HG02943 (cell line): ENCODE data around the gene TDP2.
"Not testable (repeated sequence)": the region's sequence is repeated elsewhere in the genome, so short reads cannot be mapped to it uniquely, and the experiment has no call there.

Experiments used
- ATAC-seq: cut with Tn5 transposase; IDR thresholded peaks from one replicate; pipeline ENCODE4 v1.9.1; 2021; ENCODE audit warnings: mild to moderate bottlenecking, low read depth, moderate library complexity; ENCODE audit not compliant: unreplicated experiment

The TDP2 gene, protein sequence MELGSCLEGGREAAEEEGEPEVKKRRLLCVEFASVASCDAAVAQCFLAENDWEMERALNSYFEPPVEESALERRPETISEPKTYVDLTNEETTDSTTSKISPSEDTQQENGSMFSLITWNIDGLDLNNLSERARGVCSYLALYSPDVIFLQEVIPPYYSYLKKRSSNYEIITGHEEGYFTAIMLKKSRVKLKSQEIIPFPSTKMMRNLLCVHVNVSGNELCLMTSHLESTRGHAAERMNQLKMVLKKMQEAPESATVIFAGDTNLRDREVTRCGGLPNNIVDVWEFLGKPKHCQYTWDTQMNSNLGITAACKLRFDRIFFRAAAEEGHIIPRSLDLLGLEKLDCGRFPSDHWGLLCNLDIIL

GRCh38 chr6:24666641-24667377 is at the start of gene TDP2, which contains the start of gene ACOT13:
Gene TDP2, minus strand, starts transcription at chr6:24666899. Its CDS starts 37 bp downstream, at chr6:24666862.
Gene ACOT13, plus strand, starts transcription at chr6:24667077. Its CDS starts 187 bp downstream, at chr6:24667264.
- peak; percentile 95 for ATAC-seq

- ATAC-seq: no peak
These were observed 44.0 kb upstream of the TDP2 start for GRCh38 chr6:24710519-24711303.

DNA sequence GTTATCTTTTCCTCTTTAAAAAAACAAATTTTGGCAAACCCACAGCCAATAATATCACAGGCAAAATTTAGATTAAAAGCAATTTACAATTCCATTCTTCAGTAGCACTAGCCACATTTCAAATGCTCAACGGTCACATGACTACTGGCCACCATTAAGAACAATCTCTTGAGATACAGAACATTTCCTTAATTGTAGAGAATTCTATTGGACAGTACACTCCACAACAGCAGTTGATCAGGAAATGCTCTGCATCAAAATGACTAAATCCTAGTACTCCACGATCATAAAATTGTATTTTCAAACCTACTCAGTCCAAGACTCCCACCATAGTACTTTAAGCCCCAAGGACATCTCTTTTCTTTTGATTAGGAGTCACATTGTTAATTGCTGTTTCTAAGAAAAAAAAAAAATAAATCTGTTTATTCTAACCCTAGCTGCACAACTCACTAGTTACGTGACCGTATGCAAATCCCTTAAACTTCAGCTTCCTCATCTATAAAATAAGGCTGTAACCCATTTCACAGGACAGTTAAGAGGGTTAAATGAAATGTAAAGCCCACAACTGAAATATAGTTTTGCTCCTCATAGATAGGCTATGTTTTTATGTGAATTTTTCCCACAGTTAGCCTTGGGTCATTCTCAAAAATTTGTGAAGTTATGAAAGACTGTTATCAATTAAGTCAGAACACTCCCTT is 42.5 kb upstream of the TDP2 start:
- no peak for ATAC-seq

GRCh38 chr6:24708612-24709011 is 41.9 kb upstream of the TDP2 start:
- no peak for ATAC-seq

DNA sequence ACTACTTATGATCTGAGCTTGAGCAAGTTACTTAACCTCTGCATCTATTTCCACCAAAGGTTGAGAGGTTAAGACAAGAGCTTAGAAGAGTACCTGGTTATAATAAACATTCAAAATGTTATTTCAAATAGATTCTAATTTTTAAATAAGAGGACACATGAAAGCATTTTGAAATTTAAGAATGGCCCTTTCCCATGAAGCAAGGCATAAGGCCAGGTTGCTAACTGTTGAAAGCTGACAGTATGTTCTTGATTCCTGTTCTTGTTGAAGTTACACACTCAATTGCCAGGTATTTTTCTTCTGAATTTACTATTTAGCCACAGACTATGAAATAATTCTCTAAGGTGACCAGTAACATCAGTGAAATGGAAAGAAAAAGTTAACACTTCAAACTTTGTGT is 37.8 kb upstream of the TDP2 start:
- no peak for ATAC-seq

DNA sequence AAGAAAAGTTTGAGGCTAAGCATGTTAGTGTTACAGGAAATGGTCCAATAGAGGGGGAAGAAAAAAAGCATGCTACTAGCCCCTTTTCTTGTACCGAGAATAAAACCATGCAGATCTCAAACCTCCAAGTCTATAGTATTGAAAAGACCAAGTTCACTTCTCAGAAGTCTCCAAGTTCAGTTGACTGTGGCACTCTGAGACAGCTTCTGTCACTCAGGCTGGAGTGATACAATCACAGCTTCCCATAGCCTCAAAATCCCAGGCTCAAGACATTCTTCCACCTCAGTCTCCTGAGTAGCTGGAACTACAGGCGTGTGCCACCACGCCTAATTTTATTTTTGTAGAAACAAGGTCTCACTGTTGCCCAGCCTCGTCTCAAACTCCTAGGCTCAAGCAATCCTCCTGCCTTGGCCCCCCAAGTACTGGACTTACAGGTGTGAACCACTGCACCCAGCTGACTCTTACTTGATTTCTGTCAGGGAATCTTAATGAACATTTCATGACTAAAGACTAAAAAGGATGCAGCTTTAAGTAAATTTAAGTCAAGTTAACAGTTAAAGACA is 36.1 kb upstream of the TDP2 start:
- ATAC-seq: no peak

DNA sequence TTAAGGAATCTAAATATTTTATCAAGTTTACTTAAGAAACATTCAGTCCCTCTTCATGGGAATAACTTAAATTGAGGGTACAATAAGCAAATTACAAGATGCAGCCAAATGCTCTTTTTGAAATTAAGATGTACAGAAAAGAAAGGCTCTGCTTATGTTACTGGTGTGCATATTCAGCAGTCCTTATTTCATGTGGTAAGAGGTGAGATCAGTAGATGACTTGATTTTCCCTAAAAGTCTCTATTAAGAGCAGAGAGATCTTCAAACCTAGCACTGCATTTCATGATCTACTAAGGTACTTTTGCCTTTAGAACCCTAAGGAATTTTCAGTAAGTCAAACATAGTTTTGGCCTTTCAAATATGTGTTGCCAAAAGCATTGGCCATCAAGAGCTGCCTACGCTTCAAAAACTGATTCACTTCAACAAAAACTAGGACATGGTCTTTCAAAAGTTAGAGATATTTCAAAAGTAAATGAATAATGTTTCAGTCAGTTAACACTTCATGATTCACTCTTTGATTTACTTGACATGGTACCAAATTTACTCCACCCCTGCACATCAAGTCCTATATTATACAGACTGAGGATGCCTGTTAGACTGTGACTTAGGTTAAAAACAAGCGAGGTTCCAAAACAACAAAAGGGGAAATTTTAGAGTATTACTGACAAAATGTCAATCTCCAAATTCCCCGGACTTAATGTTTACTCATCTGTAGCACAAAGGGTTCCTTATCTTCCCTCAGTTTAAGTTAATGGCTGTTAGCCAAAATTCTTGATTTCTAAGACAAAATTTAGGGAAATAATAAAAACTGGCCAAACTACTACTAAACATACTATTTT is 33.0 kb upstream of the TDP2 start:
- no peak for ATAC-seq

DNA sequence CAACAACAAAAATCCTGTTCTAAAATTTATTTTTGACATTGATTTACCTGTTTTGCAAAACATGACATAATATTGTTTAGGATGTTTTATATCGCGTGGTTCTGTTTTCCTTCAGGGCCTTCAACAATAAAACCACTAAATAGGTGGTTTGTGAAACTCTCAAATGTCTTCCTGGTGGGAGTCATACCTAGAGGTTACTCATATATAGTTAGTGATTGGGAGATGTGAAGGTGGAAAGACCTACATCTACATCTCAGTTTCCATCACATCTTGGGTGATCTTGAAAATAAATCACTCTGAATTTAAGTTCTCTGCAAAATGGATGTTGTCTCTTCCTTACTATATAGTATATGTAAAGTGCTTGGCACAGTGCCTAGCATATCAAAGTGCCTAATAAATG is 29.4 kb upstream of the TDP2 start:
- no peak for ATAC-seq

DNA sequence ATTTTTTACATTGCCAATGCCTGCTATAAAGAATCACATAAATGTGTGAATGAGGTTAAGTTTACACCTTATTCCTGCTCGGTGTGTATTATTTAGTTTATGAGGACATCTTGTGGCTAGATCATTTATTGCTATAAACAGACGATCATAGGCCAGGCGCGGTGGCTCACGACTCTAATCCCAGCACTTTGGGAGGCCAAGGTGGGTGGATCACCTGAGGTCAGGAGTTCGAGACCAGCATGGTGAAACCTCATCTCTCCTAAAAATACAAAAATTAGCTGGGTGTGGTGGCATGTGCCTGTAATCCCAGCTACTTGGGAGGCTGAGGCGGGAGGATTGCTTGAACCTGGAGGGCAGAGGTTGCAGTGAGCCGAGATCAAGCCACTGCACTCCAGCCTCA is 28.9 kb upstream of the TDP2 start:
- ATAC-seq: not testable (repeated sequence)

- no peak for ATAC-seq
These were observed 27.5 kb upstream of the TDP2 start for GRCh38 chr6:24694198-24694597.

DNA sequence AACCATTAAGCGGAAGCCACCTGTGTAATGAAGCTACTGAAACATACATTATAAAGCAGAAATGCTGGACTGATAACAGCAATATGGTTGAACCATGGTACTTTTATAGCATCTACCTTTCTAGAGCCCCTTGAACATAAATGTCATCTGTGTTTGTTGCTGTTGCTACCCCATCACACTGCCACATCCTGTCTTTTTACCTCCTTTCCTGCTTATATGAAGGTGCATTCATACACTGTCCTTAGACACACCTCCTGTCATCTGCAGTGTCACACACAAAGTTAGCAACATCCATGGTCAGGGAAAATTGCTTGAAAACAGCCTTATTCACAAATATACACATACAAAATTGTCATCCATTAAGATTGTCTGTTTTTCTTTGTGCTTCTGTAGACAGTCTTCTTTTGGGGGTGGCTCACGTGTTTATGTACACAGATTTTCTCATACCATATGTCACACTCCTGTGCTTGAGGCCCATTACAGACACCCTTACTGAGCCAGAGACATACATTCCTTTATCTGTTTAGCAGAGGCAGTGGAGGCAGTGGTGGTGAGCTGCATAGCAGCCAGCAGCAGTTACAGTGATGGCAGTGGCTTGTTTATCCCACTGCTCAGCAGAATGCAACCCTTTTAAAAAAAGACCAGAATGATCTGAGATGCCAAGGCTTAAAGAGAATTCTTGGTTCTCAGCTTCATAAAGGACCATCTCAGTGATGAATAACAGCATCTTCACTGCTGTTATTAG is 26.3 kb upstream of the TDP2 start:
- no peak for ATAC-seq

DNA sequence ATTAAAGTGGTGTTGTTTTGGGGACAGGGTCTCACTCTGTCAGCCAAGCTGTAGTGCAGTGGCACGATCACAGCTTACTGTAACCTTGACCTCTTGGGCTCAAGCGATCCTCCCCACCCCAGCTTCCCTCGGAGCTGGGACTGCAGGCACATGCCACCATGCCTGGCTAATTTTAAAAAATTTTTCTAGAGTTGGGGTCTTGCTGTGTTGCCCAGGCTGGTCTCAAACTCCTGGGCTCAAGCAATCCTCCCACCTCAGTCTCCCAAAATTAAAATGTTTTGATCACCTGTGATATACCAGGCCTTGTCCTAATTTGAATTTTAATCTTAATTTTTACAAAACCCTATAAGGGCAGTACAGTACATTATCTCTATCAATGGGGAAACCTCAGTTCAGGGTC is 25.7 kb upstream of the TDP2 start:
- ATAC-seq: no peak

- ATAC-seq: no peak
These were observed 25.3 kb upstream of the TDP2 start for GRCh38 chr6:24692003-24692402.

- ATAC-seq: no peak
These were observed 24.9 kb upstream of the TDP2 start for GRCh38 chr6:24691550-24691949.

DNA sequence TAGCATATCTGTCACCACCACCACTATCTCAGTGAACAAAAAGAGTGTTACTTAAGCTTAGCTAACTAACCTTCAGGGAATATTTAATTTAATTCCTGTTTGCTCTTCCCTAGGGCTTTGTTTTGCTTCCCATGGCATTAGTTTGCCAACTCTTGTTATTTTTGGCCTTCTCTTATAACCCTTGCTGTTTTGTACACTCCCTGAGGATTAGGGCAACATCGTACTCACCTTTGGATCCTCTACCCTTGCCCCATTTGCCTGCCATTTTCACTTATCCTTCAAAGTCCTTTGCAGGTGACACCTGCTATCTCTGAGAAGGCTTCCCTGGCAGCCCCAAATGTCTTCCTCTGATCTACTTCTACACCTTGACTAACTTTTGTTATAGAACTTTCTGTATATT is 23.9 kb upstream of the TDP2 start:
- no peak for ATAC-seq

DNA sequence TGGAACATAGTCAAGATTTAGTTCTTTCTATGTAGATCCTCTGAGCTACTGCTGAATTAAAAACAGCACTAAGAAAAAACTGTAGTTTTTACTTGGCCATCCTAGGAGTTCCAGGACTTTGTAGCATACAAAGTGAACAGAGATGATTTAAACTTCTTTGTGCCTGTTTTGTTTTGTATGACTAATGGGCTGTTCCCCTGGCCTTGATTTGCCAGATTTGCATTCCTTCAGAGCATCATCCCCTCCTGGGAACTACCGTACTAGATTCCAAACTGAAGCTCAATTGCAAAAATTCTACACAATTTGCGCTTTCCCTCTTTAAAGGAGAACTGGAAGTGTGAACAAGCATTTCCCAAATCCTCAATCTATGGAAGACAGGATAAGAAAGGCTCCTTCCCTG is 23.3 kb upstream of the TDP2 start:
- no peak for ATAC-seq

GRCh38 chr6:24686946-24687345 is 20.2 kb upstream of the TDP2 start:
- no peak for ATAC-seq

DNA sequence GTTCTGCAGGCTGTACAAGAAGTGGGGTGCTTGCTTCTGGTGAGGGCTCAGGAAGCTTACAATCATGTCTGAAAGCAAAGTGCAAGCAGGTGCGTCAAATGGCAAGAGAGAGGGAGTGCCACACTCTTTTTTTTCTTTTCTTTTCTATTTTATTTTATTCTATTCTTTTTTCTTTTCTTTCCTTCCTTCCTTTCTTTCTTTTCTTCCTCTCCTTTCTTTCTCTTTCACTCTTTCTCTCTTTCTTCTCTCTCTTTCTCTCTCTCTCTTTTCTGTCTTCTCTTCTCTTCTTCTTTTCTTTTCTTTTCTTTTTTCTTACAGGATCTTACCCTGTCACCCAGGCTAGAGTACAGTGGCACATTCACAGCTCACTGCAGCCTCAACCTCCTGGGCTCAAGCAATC is 19.7 kb upstream of the TDP2 start:
- no peak for ATAC-seq
